Smooth muscle cell of the brain vasculature (primary cell): ENCODE measurements around the gene IL1RN.

Experiments
- DNase-seq: peaks from one replicate; pipeline ENCODE4 v3.0.0-alpha.2; 2012; ENCODE audit warnings: low read depth, low spot score

The IL1RN gene

GRCh38 chr2:113103277-113103676 is 24.1 kb upstream of the IL1RN start:
- no peak for DNase-seq

GRCh38 chr2:113104054-113104611 is 23.3 kb upstream of the IL1RN start:
- no peak for DNase-seq

GRCh38 chr2:113105047-113105785 is 22.2 kb upstream of the IL1RN start:
- DNase-seq, result no peak

GRCh38 chr2:113111121-113111520 is 16.3 kb upstream of the IL1RN start:
- no peak for DNase-seq

- DNase-seq, result no peak
Observed at GRCh38 chr2:113111823-113112287, 15.5 kb upstream of the IL1RN start.

GRCh38 chr2:113112441-113112840 is 15.0 kb upstream of the IL1RN start:
- no peak for DNase-seq

- no peak for DNase-seq
Observed at GRCh38 chr2:113112871-113113270, 14.5 kb upstream of the IL1RN start.

- DNase-seq, result no peak
Observed at GRCh38 chr2:113113807-113114206, 13.6 kb upstream of the IL1RN start.

- DNase-seq, result no peak
Observed at GRCh38 chr2:113114224-113114945, 13.0 kb upstream of the IL1RN start.

- DNase-seq, result no peak
Observed at GRCh38 chr2:113114996-113115395, 12.4 kb upstream of the IL1RN start.

- no peak for DNase-seq
Observed at GRCh38 chr2:113116100-113116958, 11.1 kb upstream of the IL1RN start.

GRCh38 chr2:113117541-113118262 is 9.7 kb upstream of the IL1RN start:
- DNase-seq, result no peak

- DNase-seq, result no peak
Observed at GRCh38 chr2:113118263-113118657, 9.1 kb upstream of the IL1RN start.

- no peak for DNase-seq
Observed at GRCh38 chr2:113119111-113119510, 8.3 kb upstream of the IL1RN start.

GRCh38 chr2:113120861-113121260 is 6.5 kb upstream of the IL1RN start:
- DNase-seq, result no peak

GRCh38 chr2:113122364-113122763 is 5.0 kb upstream of the IL1RN start:
- DNase-seq, result no peak

GRCh38 chr2:113123726-113124125 is 3.7 kb upstream of the IL1RN start:
- no peak for DNase-seq

- DNase-seq, result no peak
Observed at GRCh38 chr2:113124181-113124961, 3.0 kb upstream of the IL1RN start.

- no peak for DNase-seq
Observed at GRCh38 chr2:113124984-113125855, 2.2 kb upstream of the IL1RN start.
